GM23338 (cell line): ENCODE measurements around the gene ADAMTSL2. TPM values are rescaled to one million over a fixed set of nuclear protein-coding genes. Genes with fewer than 3 reads are reported as not detected.

ENCODE experiments used
- ATAC-seq: fragments of 200-7000 bp; cut with Tn5 transposase; 3 replicates; pipeline ENCODE4 v1.9.1; 2020
- DNase-seq: peaks from one replicate; pipeline ENCODE4 v3.0.0-alpha.2; 2015; ENCODE audit warnings: low spot score
- H2AFZ ChIP-seq: fragments of 200-600 bp; sonication (generic); 2 replicates; pipeline ENCODE4 v1.8.0; 2016; ENCODE audit warnings: antibody characterized with exemption, mild to moderate bottlenecking, moderate library complexity
- H3F3A ChIP-seq: fragments of 200-600 bp; sonication (generic); replicated peaks from 2 replicates; pipeline ENCODE4 v1.8.0; 2017; ENCODE audit warnings: antibody characterized with exemption, mixed run types, low read depth
- H3K27ac ChIP-seq: fragments of 200-600 bp; sonication (generic); 2 replicates; pipeline ENCODE4 v1.6.1; 2016; ENCODE audit warnings: low read depth
- H3K27me3 ChIP-seq: fragments of 200-600 bp; sonication (generic); 2 replicates; pipeline ENCODE4 v1.8.0; 2016; ENCODE audit warnings: mild to moderate bottlenecking, mixed run types, moderate library complexity; ENCODE audit not compliant: insufficient read depth
- H3K36me3 ChIP-seq: fragments of 200-600 bp; sonication (generic); 2 replicates; pipeline ENCODE4 v1.8.0; 2016; ENCODE audit warnings: mild to moderate bottlenecking; ENCODE audit not compliant: insufficient read depth
- H3K4me1 ChIP-seq: fragments of 200-600 bp; sonication (generic); 2 replicates; pipeline ENCODE4 v1.8.0; 2016; ENCODE audit warnings: mild to moderate bottlenecking, moderate library complexity; ENCODE audit not compliant: insufficient read depth
- H3K4me2 ChIP-seq: fragments of 200-600 bp; sonication (generic); 2 replicates; pipeline ENCODE4 v1.7.1; 2017; ENCODE audit warnings: mixed run types
- H3K4me3 ChIP-seq: fragments of 200-600 bp; sonication (generic); 2 replicates; pipeline ENCODE4 v1.6.1; 2016; ENCODE audit warnings: mixed run types
- H3K79me2 ChIP-seq: fragments of 200-600 bp; sonication (generic); replicated peaks from 2 replicates; pipeline ENCODE4 v1.8.0; 2017; ENCODE audit warnings: mild to moderate bottlenecking; ENCODE audit not compliant: insufficient read depth
- H3K9me2 ChIP-seq: fragments of 200-600 bp; sonication (generic); 2 replicates; pipeline ENCODE4 v1.8.0; 2017; ENCODE audit not compliant: insufficient read depth
- H4K20me1 ChIP-seq: fragments of 200-600 bp; sonication (generic); replicated peaks from 2 replicates; pipeline ENCODE4 v1.8.0; 2017; ENCODE audit warnings: mild to moderate bottlenecking; ENCODE audit not compliant: insufficient read depth
- H3K27ac Mint-ChIP-seq: 2 replicates; pipeline ENCODE4 v1.8.0; 2020; ENCODE audit warnings: inconsistent platforms, mild to moderate bottlenecking, moderate library complexity, mixed read lengths
- H3K27me3 Mint-ChIP-seq: 3 replicates; pipeline ENCODE4 v1.8.0; 2022; ENCODE audit warnings: low read depth, mild to moderate bottlenecking, moderate library complexity, mixed read lengths, inconsistent platforms; ENCODE audit not compliant: insufficient read depth, poor library complexity
- H3K36me3 Mint-ChIP-seq: 3 replicates; pipeline ENCODE4 v1.8.0; 2021; ENCODE audit warnings: low read depth, mild to moderate bottlenecking, inconsistent platforms, moderate library complexity, mixed read lengths
- H3K4me1 Mint-ChIP-seq: 3 replicates; pipeline ENCODE4 v1.8.0; 2020; ENCODE audit warnings: mild to moderate bottlenecking, inconsistent platforms, mixed read lengths
- H3K4me3 Mint-ChIP-seq: 3 replicates; pipeline ENCODE4 v1.8.0; 2021; ENCODE audit warnings: moderate library complexity, mild to moderate bottlenecking, inconsistent platforms, mixed read lengths
- H3K9me3 Mint-ChIP-seq: 3 replicates; pipeline ENCODE4 v1.8.0; 2020; ENCODE audit warnings: moderate library complexity, mild to moderate bottlenecking, inconsistent platforms, mixed read lengths
- CREB1 ChIP-seq: fragments of 250-450 bp; sonication (Bioruptor Pico); IDR thresholded peaks from 2 replicates; pipeline ENCODE4 v1.5.0; 2020; ENCODE audit warnings: low read depth, mild to moderate bottlenecking, moderate library complexity
- EZH2 ChIP-seq: fragments of 200-600 bp; sonication (generic); IDR thresholded peaks from one replicate; pipeline ENCODE4 v1.8.0; 2017; ENCODE audit warnings: antibody characterized with exemption, mild to moderate bottlenecking, low read depth; ENCODE audit not compliant: unreplicated experiment
- NANOG ChIP-seq: IDR thresholded peaks from 2 replicates; pipeline ENCODE4 v1.6.1; 2016; ENCODE audit warnings: antibody characterized with exemption, borderline replicate concordance
- polyA plus RNA-seq: library from polyadenylated mRNA; unstranded; fragments of >200 nt; fragmentation: Nextera tagmentation; extraction: Ambion mirVana; gene quantifications from 2 replicates; pipeline ENCODE4 v1.2.1, GENCODE V29; 2016
- total RNA-seq: library from RNA; depleted of rRNA; stranded (reverse); fragments of >200 nt; shearing (Covaris generic); gene quantifications from 2 replicates; pipeline ENCODE4 v1.2.3, GENCODE V29; 2014
- TF ChIP-seq, protein P1 (sequence below): fragments of 250-450 bp; sonication (Bioruptor Pico); IDR thresholded peaks from 2 replicates; pipeline ENCODE4 v1.5.0; 2020; ENCODE audit warnings: mild to moderate bottlenecking, moderate library complexity

Gene ADAMTSL2
- total and polyA plus RNA-seq, 2 experiments from 2014 or later: 0.15 to 0.66 TPM

DNA sequence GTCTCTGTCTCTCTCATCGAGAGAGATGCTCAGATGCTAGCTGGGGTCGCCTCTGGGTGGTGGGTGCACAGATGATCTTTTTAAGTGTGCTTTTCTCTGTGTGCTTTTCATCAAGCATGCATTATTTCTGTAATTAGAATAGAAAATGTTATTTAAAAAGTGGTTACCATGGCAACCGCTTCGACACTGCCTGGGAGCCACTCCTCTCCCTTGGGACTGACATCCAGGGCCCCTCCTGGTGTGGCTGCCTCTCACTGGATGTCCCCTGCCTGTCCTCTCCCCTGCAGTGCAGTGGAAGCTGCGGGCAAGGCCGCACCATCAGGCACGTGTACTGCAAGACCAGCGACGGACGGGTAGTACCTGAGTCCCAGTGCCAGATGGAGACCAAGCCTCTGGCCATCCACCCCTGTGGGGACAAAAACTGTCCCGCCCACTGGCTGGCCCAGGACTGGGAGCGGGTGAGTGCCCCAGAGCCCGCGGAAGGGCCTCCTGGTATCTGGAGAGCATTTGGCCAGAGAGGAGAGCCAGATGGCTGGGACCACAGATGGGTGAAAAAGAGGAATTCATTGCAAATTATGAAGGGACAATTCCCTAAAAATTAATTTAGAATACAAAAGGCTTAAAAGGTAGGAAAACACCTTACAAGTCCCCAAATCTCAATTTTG, 34.7 kb downstream of the ADAMTSL2 start (continued):
- TF ChIP-seq, protein P1, sequence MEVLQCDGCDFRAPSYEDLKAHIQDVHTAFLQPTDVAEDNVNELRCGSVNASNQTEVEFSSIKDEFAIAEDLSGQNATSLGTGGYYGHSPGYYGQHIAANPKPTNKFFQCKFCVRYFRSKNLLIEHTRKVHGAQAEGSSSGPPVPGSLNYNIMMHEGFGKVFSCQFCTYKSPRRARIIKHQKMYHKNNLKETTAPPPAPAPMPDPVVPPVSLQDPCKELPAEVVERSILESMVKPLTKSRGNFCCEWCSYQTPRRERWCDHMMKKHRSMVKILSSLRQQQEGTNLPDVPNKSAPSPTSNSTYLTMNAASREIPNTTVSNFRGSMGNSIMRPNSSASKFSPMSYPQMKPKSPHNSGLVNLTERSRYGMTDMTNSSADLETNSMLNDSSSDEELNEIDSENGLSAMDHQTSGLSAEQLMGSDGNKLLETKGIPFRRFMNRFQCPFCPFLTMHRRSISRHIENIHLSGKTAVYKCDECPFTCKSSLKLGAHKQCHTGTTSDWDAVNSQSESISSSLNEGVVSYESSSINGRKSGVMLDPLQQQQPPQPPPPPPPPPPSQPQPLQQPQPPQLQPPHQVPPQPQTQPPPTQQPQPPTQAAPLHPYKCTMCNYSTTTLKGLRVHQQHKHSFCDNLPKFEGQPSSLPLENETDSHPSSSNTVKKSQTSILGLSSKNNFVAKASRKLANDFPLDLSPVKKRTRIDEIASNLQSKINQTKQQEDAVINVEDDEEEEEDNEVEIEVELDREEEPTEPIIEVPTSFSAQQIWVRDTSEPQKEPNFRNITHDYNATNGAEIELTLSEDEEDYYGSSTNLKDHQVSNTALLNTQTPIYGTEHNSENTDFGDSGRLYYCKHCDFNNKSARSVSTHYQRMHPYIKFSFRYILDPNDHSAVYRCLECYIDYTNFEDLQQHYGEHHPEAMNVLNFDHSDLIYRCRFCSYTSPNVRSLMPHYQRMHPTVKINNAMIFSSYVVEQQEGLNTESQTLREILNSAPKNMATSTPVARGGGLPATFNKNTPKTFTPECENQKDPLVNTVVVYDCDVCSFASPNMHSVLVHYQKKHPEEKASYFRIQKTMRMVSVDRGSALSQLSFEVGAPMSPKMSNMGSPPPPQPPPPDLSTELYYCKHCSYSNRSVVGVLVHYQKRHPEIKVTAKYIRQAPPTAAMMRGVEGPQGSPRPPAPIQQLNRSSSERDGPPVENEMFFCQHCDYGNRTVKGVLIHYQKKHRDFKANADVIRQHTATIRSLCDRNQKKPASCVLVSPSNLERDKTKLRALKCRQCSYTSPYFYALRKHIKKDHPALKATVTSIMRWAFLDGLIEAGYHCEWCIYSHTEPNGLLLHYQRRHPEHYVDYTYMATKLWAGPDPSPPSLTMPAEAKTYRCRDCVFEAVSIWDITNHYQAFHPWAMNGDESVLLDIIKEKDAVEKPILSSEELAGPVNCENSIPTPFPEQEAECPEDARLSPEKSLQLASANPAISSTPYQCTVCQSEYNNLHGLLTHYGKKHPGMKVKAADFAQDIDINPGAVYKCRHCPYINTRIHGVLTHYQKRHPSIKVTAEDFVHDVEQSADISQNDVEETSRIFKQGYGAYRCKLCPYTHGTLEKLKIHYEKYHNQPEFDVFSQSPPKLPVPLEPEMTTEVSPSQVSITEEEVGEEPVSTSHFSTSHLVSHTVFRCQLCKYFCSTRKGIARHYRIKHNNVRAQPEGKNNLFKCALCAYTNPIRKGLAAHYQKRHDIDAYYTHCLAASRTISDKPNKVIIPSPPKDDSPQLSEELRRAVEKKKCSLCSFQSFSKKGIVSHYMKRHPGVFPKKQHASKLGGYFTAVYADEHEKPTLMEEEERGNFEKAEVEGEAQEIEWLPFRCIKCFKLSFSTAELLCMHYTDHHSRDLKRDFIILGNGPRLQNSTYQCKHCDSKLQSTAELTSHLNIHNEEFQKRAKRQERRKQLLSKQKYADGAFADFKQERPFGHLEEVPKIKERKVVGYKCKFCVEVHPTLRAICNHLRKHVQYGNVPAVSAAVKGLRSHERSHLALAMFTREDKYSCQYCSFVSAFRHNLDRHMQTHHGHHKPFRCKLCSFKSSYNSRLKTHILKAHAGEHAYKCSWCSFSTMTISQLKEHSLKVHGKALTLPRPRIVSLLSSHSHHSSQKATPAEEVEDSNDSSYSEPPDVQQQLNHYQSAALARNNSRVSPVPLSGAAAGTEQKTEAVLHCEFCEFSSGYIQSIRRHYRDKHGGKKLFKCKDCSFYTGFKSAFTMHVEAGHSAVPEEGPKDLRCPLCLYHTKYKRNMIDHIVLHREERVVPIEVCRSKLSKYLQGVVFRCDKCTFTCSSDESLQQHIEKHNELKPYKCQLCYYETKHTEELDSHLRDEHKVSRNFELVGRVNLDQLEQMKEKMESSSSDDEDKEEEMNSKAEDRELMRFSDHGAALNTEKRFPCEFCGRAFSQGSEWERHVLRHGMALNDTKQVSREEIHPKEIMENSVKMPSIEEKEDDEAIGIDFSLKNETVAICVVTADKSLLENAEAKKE (CRISPR knock-in tag): no peak
- no peak for TF ChIP-seq EZH2

DNA sequence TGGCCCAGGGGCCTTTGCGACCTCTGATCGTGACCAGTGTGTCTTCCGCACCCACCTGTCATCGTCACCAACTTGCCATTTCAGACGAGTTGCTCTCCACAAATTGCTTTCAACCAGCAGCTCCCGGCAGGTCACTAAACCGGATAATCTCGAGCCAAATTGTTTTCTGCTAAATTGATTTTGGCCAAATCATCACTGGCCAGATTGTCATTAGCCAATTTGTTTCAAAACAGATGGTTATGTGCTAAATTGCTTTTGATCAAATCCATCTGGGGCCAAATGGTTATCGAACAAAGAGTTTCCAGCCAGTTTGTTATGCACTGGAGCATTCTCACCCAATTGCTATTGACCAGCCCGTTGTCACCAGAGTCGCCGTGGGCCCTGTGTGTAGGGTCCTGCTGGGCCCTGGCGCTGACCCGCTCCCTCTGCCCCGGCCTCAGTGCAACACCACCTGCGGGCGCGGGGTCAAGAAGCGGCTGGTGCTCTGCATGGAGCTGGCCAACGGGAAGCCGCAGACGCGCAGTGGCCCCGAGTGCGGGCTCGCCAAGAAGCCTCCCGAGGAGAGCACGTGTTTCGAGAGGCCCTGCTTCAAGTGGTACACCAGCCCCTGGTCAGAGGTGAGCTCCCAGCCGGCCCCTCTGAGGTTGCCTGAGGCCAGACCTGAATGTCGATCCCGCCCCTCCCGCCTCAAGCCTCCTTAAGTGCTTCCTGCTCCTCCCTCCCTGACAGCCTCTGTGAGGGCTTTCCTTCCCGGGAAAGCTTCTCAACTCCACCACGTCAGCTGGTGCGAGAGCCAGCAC, 35.6 kb downstream of the ADAMTSL2 start:
- peak; percentile 31 for DNase-seq
- H3K4me3 Mint-ChIP-seq: no peak overlapping the region
- TF ChIP-seq CREB1 (CRISPR knock-in tag) (no peak), NANOG (no peak)
- TF ChIP-seq, protein P1 (CRISPR knock-in tag): no peak

More for the DNA sequence above, 35.6 kb downstream of the ADAMTSL2 start:
- Histone ChIP-seq H3K27me3 (no peaks in the 10 kb centered on the region), H3K36me3 (no peaks in the 10 kb centered on the region), H3K79me2 (no peaks in the 10 kb centered on the region), H3K4me1 (no peaks in the 10 kb centered on the region), H3F3A (no peaks in the 10 kb centered on the region), H3K27ac (no peak overlapping the region), H3K4me2 (no peak overlapping the region), H4K20me1 (no peaks in the 10 kb centered on the region), H3K4me3 (no peak overlapping the region), H2AFZ (peak overlapping the region; percentile 59; the same call in 1 of the 2 replicates), H3K9me2 (no peaks in the 10 kb centered on the region)
- H3K27me3 Mint-ChIP-seq: peaks cover 2% of the 10 kb centered on the region
- no peaks in the 10 kb centered on the region for H3K9me3 Mint-ChIP-seq
- no peak overlapping the region for H3K27ac Mint-ChIP-seq
- peak; percentile 49 for ATAC-seq
- no peaks in the 10 kb centered on the region; the same call in 2 of the 3 replicates for H3K36me3 Mint-ChIP-seq
- H3K4me1 Mint-ChIP-seq: peaks cover 7% of the 10 kb centered on the region
